HEK293 (cell line): ENCODE results near the gene INTS1.
A peak's percentile ranks its signal among the peaks of the same experiment; 100 is the strongest.

Source experiments
- HOXA7 ChIP-seq: sonication (generic); formaldehyde crosslinking; IDR thresholded peaks from 2 replicates; pipeline ENCODE4 v1.8.1; 2022; ENCODE audit warnings: missing genetic modification reagents, borderline replicate concordance
- KLF1 ChIP-seq: fragments of 450-650 bp; formaldehyde crosslinking; IDR thresholded peaks from 2 replicates; pipeline ENCODE4 v1.5.1; 2016; ENCODE audit warnings: missing biosample characterization, missing genetic modification characterization
- KLF8 ChIP-seq: fragments of 450-650 bp; formaldehyde crosslinking; IDR thresholded peaks from 2 replicates; pipeline ENCODE4 v1.5.1; 2016; ENCODE audit warnings: missing biosample characterization, missing genetic modification characterization
- WT1 ChIP-seq: fragments of 450-650 bp; formaldehyde crosslinking; IDR thresholded peaks from 2 replicates; pipeline ENCODE4 v1.5.1; 2016; ENCODE audit warnings: missing biosample characterization, missing genetic modification characterization
- ZNF10 ChIP-seq: fragments of 450-650 bp; formaldehyde crosslinking; IDR thresholded peaks from 2 replicates; pipeline ENCODE4 v1.5.1; 2017; ENCODE audit warnings: missing biosample characterization, missing genetic modification characterization
- ZNF133 ChIP-seq: fragments of 450-650 bp; formaldehyde crosslinking; IDR thresholded peaks from 2 replicates; pipeline ENCODE4 v1.5.1; 2016; ENCODE audit warnings: missing biosample characterization, missing genetic modification characterization
- ZNF214 ChIP-seq: fragments of 450-650 bp; formaldehyde crosslinking; IDR thresholded peaks from 2 replicates; pipeline ENCODE4 v1.5.1; 2017; ENCODE audit warnings: missing biosample characterization, mild to moderate bottlenecking, missing genetic modification characterization, borderline replicate concordance
- ZNF248 ChIP-seq: fragments of 450-650 bp; formaldehyde crosslinking; IDR thresholded peaks from 2 replicates; pipeline ENCODE4 v1.5.1; 2017; ENCODE audit warnings: missing biosample characterization, missing genetic modification characterization
- ZNF394 ChIP-seq: fragments of 450-650 bp; formaldehyde crosslinking; IDR thresholded peaks from 2 replicates; pipeline ENCODE4 v1.5.1; 2016; ENCODE audit warnings: missing biosample characterization, missing genetic modification characterization, mild to moderate bottlenecking, moderate library complexity, borderline replicate concordance
- ZNF501 ChIP-seq: fragments of 450-650 bp; formaldehyde crosslinking; IDR thresholded peaks from 2 replicates; pipeline ENCODE4 v1.5.1; 2016; ENCODE audit warnings: missing biosample characterization, missing genetic modification characterization
- ZNF521 ChIP-seq: fragments of 450-650 bp; formaldehyde crosslinking; IDR thresholded peaks from 2 replicates; pipeline ENCODE4 v1.5.1; 2017; ENCODE audit warnings: missing biosample characterization, mild to moderate bottlenecking, missing genetic modification characterization
- ZNF548 ChIP-seq: fragments of 450-650 bp; formaldehyde crosslinking; IDR thresholded peaks from 2 replicates; pipeline ENCODE4 v1.5.1; 2016; ENCODE audit warnings: missing biosample characterization, missing genetic modification characterization
- ZNF555 ChIP-seq: fragments of 450-650 bp; formaldehyde crosslinking; conservative IDR thresholded peaks from 2 replicates; pipeline ENCODE4 v1.5.1; 2017; ENCODE audit warnings: missing biosample characterization, mild to moderate bottlenecking, missing genetic modification characterization, inconsistent platforms
- ZNF571 ChIP-seq: fragments of 450-650 bp; formaldehyde crosslinking; IDR thresholded peaks from 2 replicates; pipeline ENCODE4 v1.5.0; 2017; ENCODE audit warnings: missing biosample characterization, missing genetic modification characterization
- ZNF664 ChIP-seq: fragments of 450-650 bp; formaldehyde crosslinking; IDR thresholded peaks from 2 replicates; pipeline ENCODE4 v1.5.1; 2016; ENCODE audit warnings: missing biosample characterization, missing genetic modification characterization
- ZNF777 ChIP-seq: fragments of 450-650 bp; formaldehyde crosslinking; IDR thresholded peaks from 2 replicates; pipeline ENCODE4 v1.5.1; 2017; ENCODE audit warnings: missing biosample characterization, missing genetic modification characterization, borderline replicate concordance
- TF ChIP-seq, protein P1 (sequence below): fragments of 450-650 bp; formaldehyde crosslinking; IDR thresholded peaks from 2 replicates; pipeline ENCODE4 v1.5.1; 2016; ENCODE audit warnings: missing biosample characterization, missing genetic modification characterization
- TF ChIP-seq, protein P2 (sequence below): fragments of 450-650 bp; formaldehyde crosslinking; IDR thresholded peaks from 2 replicates; pipeline ENCODE4 v1.5.1; 2016; ENCODE audit warnings: missing biosample characterization, missing genetic modification characterization
- TF ChIP-seq, protein P3 (sequence below): fragments of 450-650 bp; formaldehyde crosslinking; IDR thresholded peaks from 2 replicates; pipeline ENCODE4 v1.5.1; 2016; ENCODE audit warnings: missing biosample characterization, missing genetic modification characterization
- TF ChIP-seq, protein P4 (sequence below): fragments of 450-650 bp; IDR thresholded peaks from 2 replicates; pipeline ENCODE4 v1.5.1; 2018; ENCODE audit warnings: missing biosample characterization, mild to moderate bottlenecking, missing genetic modification characterization
- TF ChIP-seq, protein P5 (sequence below): fragments of 450-650 bp; formaldehyde crosslinking; IDR thresholded peaks from 2 replicates; pipeline ENCODE4 v1.5.1; 2016; ENCODE audit warnings: missing biosample characterization, missing genetic modification characterization
- TF ChIP-seq, protein P6 (sequence below): sonication (generic); formaldehyde crosslinking; IDR thresholded peaks from 2 replicates; pipeline ENCODE4 v1.8.1; 2022; ENCODE audit warnings: mild to moderate bottlenecking, moderate library complexity, missing genetic modification reagents
- TF ChIP-seq, protein P7 (sequence below): fragments of 450-650 bp; formaldehyde crosslinking; optimal IDR thresholded peaks from 2 replicates; pipeline ENCODE3; 2016; ENCODE audit warnings: missing biosample characterization, mild to moderate bottlenecking, missing genetic modification characterization
- TF ChIP-seq, protein P8 (sequence below): fragments of 450-650 bp; formaldehyde crosslinking; IDR thresholded peaks from 2 replicates; pipeline ENCODE4 v1.5.1; 2016; ENCODE audit warnings: missing biosample characterization, missing genetic modification characterization

INTS1 gene

DNA sequence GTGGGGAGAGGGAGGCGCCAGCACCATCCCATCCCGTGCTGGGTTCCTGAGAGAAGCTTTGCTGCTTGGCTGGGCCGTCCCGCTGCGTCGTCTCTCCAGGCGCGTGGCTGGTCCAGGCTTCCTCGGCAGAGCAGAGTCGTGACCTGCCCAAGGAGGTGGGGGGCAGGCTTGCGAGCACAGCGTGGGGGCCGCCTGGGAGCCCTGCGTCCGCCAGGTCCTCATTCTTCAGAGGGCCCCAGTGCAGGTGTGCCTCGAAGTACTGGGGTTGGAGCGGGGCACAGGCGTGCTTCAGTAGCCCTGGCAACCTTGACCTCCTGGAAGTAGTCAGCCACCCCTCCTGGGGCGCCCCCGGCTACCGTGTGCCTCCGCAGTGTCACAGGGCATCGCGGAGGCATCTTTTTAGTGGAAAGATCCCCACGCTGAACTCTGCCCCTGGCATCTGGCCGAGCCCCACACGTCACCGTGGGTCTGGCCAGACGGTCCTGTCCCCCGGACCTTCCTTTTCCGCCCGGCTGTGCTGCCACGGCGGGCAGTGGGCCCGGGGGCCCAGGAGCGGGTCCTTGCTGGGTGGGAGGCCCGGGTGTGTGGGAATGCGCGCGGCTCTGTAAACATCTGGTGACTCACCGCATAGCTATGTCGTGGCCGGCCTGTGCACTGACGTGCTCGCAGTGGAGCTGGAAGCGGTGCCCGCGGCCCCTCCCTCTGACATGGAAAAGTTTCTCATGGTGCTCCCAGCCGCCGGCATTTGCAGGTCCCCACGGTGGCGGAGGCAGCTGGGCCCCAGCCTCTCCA lies 32.8 kb upstream of the INTS1 start (continued):
- TF ChIP-seq, protein P1, sequence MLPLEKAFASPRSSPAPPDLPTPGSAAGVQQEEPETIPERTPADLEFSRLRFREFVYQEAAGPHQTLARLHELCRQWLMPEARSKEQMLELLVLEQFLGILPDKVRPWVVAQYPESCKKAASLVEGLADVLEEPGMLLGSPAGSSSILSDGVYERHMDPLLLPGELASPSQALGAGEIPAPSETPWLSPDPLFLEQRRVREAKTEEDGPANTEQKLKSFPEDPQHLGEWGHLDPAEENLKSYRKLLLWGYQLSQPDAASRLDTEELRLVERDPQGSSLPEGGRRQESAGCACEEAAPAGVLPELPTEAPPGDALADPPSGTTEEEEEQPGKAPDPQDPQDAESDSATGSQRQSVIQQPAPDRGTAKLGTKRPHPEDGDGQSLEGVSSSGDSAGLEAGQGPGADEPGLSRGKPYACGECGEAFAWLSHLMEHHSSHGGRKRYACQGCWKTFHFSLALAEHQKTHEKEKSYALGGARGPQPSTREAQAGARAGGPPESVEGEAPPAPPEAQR (tag by site-specific recombination) = no peak
- TF ChIP-seq, protein P2, sequence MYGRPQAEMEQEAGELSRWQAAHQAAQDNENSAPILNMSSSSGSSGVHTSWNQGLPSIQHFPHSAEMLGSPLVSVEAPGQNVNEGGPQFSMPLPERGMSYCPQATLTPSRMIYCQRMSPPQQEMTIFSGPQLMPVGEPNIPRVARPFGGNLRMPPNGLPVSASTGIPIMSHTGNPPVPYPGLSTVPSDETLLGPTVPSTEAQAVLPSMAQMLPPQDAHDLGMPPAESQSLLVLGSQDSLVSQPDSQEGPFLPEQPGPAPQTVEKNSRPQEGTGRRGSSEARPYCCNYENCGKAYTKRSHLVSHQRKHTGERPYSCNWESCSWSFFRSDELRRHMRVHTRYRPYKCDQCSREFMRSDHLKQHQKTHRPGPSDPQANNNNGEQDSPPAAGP = peak; percentile 87
- TF ChIP-seq ZNF571 (tag by site-specific recombination) = no peak
- TF ChIP-seq HOXA7 (CRISPR knock-in tag) = no peak
- TF ChIP-seq KLF8 (tag by site-specific recombination) = peak; percentile 82
- no peak for TF ChIP-seq ZNF664 (tag by site-specific recombination)
- TF ChIP-seq, protein P3, sequence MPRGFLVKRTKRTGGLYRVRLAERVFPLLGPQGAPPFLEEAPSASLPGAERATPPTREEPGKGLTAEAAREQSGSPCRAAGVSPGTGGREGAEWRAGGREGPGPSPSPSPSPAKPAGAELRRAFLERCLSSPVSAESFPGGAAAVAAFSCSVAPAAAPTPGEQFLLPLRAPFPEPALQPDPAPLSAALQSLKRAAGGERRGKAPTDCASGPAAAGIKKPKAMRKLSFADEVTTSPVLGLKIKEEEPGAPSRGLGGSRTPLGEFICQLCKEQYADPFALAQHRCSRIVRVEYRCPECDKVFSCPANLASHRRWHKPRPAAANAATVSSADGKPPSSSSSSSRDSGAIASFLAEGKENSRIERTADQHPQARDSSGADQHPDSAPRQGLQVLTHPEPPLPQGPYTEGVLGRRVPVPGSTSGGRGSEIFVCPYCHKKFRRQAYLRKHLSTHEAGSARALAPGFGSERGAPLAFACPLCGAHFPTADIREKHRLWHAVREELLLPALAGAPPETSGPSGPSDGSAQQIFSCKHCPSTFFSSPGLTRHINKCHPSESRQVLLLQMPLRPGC = peak; percentile 100
- peak; percentile 52; the same call in 1 of the 2 replicates for TF ChIP-seq KLF1
- TF ChIP-seq, protein P4, sequence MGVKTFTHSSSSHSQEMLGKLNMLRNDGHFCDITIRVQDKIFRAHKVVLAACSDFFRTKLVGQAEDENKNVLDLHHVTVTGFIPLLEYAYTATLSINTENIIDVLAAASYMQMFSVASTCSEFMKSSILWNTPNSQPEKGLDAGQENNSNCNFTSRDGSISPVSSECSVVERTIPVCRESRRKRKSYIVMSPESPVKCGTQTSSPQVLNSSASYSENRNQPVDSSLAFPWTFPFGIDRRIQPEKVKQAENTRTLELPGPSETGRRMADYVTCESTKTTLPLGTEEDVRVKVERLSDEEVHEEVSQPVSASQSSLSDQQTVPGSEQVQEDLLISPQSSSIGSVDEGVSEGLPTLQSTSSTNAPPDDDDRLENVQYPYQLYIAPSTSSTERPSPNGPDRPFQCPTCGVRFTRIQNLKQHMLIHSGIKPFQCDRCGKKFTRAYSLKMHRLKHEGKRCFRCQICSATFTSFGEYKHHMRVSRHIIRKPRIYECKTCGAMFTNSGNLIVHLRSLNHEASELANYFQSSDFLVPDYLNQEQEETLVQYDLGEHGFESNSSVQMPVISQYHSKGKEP (tag by site-specific recombination) = no peak
- no peak for TF ChIP-seq ZNF555 (tag by site-specific recombination)
- peak; percentile 31; the same call in 1 of the 2 replicates for TF ChIP-seq ZNF394 (tag by site-specific recombination)
- TF ChIP-seq ZNF133 (tag by site-specific recombination) = no peak
- TF ChIP-seq ZNF777 = no peak
- no peak for TF ChIP-seq ZNF10 (tag by site-specific recombination)
- TF ChIP-seq ZNF248 (tag by site-specific recombination) = no peak
- 0 out of 2 replicates have a peak, but pooled peaks have one; percentile 53 for TF ChIP-seq WT1 (tag by site-specific recombination)
- TF ChIP-seq, protein P5, sequence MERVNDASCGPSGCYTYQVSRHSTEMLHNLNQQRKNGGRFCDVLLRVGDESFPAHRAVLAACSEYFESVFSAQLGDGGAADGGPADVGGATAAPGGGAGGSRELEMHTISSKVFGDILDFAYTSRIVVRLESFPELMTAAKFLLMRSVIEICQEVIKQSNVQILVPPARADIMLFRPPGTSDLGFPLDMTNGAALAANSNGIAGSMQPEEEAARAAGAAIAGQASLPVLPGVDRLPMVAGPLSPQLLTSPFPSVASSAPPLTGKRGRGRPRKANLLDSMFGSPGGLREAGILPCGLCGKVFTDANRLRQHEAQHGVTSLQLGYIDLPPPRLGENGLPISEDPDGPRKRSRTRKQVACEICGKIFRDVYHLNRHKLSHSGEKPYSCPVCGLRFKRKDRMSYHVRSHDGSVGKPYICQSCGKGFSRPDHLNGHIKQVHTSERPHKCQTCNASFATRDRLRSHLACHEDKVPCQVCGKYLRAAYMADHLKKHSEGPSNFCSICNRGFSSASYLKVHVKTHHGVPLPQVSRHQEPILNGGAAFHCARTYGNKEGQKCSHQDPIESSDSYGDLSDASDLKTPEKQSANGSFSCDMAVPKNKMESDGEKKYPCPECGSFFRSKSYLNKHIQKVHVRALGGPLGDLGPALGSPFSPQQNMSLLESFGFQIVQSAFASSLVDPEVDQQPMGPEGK (tag by site-specific recombination) = peak; percentile 91
- no peak for TF ChIP-seq ZNF548 (tag by site-specific recombination)
- TF ChIP-seq, protein P6, sequence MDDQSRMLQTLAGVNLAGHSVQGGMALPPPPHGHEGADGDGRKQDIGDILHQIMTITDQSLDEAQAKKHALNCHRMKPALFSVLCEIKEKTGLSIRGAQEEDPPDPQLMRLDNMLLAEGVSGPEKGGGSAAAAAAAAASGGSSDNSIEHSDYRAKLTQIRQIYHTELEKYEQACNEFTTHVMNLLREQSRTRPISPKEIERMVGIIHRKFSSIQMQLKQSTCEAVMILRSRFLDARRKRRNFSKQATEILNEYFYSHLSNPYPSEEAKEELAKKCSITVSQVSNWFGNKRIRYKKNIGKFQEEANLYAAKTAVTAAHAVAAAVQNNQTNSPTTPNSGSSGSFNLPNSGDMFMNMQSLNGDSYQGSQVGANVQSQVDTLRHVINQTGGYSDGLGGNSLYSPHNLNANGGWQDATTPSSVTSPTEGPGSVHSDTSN (CRISPR knock-in tag) = no peak
- TF ChIP-seq ZNF214 = no peak
- TF ChIP-seq, protein P7, sequence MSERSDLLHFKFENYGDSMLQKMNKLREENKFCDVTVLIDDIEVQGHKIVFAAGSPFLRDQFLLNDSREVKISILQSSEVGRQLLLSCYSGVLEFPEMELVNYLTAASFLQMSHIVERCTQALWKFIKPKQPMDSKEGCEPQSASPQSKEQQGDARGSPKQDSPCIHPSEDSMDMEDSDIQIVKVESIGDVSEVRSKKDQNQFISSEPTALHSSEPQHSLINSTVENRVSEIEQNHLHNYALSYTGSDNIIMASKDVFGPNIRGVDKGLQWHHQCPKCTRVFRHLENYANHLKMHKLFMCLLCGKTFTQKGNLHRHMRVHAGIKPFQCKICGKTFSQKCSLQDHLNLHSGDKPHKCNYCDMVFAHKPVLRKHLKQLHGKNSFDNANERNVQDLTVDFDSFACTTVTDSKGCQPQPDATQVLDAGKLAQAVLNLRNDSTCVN (tag by site-specific recombination) = peak; percentile 79
- TF ChIP-seq ZNF501 (tag by site-specific recombination) = 0 out of 2 replicates have a peak, but pooled peaks have one; percentile 40
- TF ChIP-seq, protein P8, sequence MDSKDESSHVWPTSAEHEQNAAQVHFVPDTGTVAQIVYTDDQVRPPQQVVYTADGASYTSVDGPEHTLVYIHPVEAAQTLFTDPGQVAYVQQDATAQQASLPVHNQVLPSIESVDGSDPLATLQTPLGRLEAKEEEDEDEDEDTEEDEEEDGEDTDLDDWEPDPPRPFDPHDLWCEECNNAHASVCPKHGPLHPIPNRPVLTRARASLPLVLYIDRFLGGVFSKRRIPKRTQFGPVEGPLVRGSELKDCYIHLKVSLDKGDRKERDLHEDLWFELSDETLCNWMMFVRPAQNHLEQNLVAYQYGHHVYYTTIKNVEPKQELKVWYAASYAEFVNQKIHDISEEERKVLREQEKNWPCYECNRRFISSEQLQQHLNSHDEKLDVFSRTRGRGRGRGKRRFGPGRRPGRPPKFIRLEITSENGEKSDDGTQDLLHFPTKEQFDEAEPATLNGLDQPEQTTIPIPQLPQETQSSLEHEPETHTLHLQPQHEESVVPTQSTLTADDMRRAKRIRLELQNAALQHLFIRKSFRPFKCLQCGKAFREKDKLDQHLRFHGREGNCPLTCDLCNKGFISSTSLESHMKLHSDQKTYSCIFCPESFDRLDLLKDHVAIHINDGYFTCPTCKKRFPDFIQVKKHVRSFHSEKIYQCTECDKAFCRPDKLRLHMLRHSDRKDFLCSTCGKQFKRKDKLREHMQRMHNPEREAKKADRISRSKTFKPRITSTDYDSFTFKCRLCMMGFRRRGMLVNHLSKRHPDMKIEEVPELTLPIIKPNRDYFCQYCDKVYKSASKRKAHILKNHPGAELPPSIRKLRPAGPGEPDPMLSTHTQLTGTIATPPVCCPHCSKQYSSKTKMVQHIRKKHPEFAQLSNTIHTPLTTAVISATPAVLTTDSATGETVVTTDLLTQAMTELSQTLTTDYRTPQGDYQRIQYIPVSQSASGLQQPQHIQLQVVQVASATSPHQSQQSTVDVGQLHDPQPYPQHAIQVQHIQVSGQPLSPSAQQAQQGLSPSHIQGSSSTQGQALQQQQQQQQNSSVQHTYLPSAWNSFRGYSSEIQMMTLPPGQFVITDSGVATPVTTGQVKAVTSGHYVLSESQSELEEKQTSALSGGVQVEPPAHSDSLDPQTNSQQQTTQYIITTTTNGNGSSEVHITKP = no peak
- no peak for TF ChIP-seq ZNF521 (tag by site-specific recombination)
